Measurements from ENCODE around the gene KCNIP4. TPM values are rescaled to one million over a fixed set of nuclear protein-coding genes. Genes with fewer than 3 reads are reported as not detected.

The KCNIP4 gene
- total RNA-seq, 1 donor from 2014 or later = 0.39 TPM

GRCh38 chr4:20761382-20761781, 1187.2 kb downstream of the KCNIP4 start:
- TF ChIP-seq, protein P1, sequence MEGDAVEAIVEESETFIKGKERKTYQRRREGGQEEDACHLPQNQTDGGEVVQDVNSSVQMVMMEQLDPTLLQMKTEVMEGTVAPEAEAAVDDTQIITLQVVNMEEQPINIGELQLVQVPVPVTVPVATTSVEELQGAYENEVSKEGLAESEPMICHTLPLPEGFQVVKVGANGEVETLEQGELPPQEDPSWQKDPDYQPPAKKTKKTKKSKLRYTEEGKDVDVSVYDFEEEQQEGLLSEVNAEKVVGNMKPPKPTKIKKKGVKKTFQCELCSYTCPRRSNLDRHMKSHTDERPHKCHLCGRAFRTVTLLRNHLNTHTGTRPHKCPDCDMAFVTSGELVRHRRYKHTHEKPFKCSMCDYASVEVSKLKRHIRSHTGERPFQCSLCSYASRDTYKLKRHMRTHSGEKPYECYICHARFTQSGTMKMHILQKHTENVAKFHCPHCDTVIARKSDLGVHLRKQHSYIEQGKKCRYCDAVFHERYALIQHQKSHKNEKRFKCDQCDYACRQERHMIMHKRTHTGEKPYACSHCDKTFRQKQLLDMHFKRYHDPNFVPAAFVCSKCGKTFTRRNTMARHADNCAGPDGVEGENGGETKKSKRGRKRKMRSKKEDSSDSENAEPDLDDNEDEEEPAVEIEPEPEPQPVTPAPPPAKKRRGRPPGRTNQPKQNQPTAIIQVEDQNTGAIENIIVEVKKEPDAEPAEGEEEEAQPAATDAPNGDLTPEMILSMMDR (IDR thresholded peaks at IDR 0.05) = no peak
- TF ChIP-seq EZH2phosphoT487 (IDR thresholded peaks at IDR 0.05) = no peak
- no peak for TF ChIP-seq EZH2 (IDR thresholded peaks at IDR 0.05)
- H3K36me3 ChIP-seq = no peaks in the 10 kb centered on the region
- no peaks in the 10 kb centered on the region for H3F3A ChIP-seq (ENCODE audit: low read depth)
- DNase-seq (ENCODE audit: low spot score) = no peak
- H3K4me1 Mint-ChIP-seq = no peaks in the 10 kb centered on the region
- H3K9me3 ChIP-seq (ENCODE audit: low read depth) = no peaks in the 10 kb centered on the region
- no peak overlapping the region for H3K4me2 ChIP-seq
- no peak overlapping the region for H3K4me3 ChIP-seq
- no peaks in the 10 kb centered on the region for H3K27me3 ChIP-seq
- H3K27ac Mint-ChIP-seq = no peak overlapping the region
- no peak overlapping the region for H3K27ac ChIP-seq
- no peak overlapping the region for H2AFZ ChIP-seq (replicated peaks)
- no peaks in the 10 kb centered on the region for H3K79me2 ChIP-seq (ENCODE audit: low read depth)
- peaks cover 4% of the 10 kb centered on the region for H3K36me3 Mint-ChIP-seq
- no peaks in the 10 kb centered on the region for H3K4me1 ChIP-seq
- no peak overlapping the region for H3K4me3 Mint-ChIP-seq
- no peaks in the 10 kb centered on the region for H4K20me1 ChIP-seq (ENCODE audit: low read depth)
- H3K9me3 Mint-ChIP-seq = no peaks in the 10 kb centered on the region
- no peaks in the 10 kb centered on the region for H3K27me3 Mint-ChIP-seq (ENCODE audit: insufficient read depth, low read depth)
- no peak overlapping the region for H3K9ac ChIP-seq

DNA sequence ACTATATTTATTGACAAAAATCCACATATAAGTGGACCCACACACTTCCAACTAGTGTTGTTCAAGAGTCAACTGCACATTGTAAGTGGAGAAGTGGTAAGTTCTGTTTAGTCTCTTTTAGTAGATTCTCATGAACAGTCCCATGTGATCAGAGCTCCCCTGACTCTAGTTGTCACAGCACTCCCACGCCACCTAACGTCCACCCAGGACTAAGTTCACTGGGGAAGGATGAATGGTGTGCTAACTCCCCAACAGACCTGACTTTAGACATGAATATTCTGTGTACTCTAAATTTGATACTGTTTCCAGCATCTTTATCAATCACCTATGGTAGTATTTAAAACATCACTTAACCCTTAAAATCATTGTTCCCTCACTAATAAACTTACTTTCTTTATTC, 1188.5 kb downstream of the KCNIP4 start:
- Histone ChIP-seq H4K20me1 (ENCODE audit: low read depth) (no peaks in the 10 kb centered on the region), H3K4me3 (no peak overlapping the region), H3K4me2 (no peak overlapping the region), H3K79me2 (ENCODE audit: low read depth) (no peaks in the 10 kb centered on the region), H3F3A (ENCODE audit: low read depth) (no peaks in the 10 kb centered on the region), H3K36me3 (no peaks in the 10 kb centered on the region), H3K9ac (no peak overlapping the region), H3K4me1 (no peaks in the 10 kb centered on the region), H3K9me3 (ENCODE audit: low read depth) (no peaks in the 10 kb centered on the region), H3K27ac (no peak overlapping the region), H3K27me3 (no peaks in the 10 kb centered on the region), H2AFZ (replicated peaks) (no peak overlapping the region)
- H3K4me1 Mint-ChIP-seq = no peaks in the 10 kb centered on the region
- H3K27me3 Mint-ChIP-seq (ENCODE audit: insufficient read depth, low read depth) = no peaks in the 10 kb centered on the region
- H3K4me3 Mint-ChIP-seq = no peak overlapping the region
- DNase-seq (ENCODE audit: low spot score) = peak; percentile 7
- no peak overlapping the region for H3K27ac Mint-ChIP-seq
- no peaks in the 10 kb centered on the region for H3K9me3 Mint-ChIP-seq
- TF ChIP-seq, protein P1 (IDR thresholded peaks at IDR 0.05) = peak; percentile 39
- TF ChIP-seq EZH2 (IDR thresholded peaks at IDR 0.05) (no peak), EZH2phosphoT487 (IDR thresholded peaks at IDR 0.05) (no peak)
- H3K36me3 Mint-ChIP-seq = peaks cover 4% of the 10 kb centered on the region

DNA sequence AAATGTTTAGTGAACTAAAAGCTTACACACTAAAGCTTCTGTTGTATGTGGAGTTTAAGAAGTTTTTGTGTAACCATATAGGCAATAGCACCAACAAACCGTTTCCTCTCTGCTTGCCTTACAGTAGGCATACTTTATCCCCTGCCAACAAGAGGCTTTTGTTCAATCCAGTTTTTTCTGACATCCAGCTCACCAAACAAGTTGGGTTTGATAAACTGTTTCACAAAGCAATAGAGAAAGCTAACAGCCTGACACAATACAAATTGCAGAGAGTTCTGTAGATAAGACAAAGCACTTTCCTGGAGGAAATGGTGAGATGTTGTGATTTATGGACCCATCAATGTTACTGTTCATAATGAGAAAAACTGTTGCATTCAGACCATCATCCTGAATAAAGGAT, 1194.5 kb downstream of the KCNIP4 start:
- Mint-ChIP-seq H3K9me3 (no peaks in the 10 kb centered on the region), H3K4me1 (no peaks in the 10 kb centered on the region), H3K27me3 (ENCODE audit: insufficient read depth, low read depth) (no peaks in the 10 kb centered on the region), H3K27ac (no peak overlapping the region), H3K4me3 (no peak overlapping the region), H3K36me3 (peaks cover 8% of the 10 kb centered on the region)
- Histone ChIP-seq H3K27ac (no peak overlapping the region), H3K4me1 (no peaks in the 10 kb centered on the region), H3K27me3 (no peaks in the 10 kb centered on the region), H3K9me3 (ENCODE audit: low read depth) (no peaks in the 10 kb centered on the region), H3K4me2 (no peak overlapping the region), H3F3A (ENCODE audit: low read depth) (no peaks in the 10 kb centered on the region), H4K20me1 (ENCODE audit: low read depth) (no peaks in the 10 kb centered on the region), H3K36me3 (no peaks in the 10 kb centered on the region), H2AFZ (replicated peaks) (no peak overlapping the region), H3K4me3 (no peak overlapping the region), H3K79me2 (ENCODE audit: low read depth) (no peaks in the 10 kb centered on the region), H3K9ac (no peak overlapping the region)
- TF ChIP-seq, protein P1 (IDR thresholded peaks at IDR 0.05) = no peak
- TF ChIP-seq EZH2 (IDR thresholded peaks at IDR 0.05) = no peak
- DNase-seq (ENCODE audit: low spot score) = no peak
